ENCODE data around the gene EHD1. TPM values are rescaled to one million over a fixed set of nuclear protein-coding genes. Genes with fewer than 3 reads are reported as not detected.
"Not testable (repeated sequence)": the region's sequence is repeated elsewhere in the genome, so short reads cannot be mapped to it uniquely, and the experiment has no call there.

The EHD1 gene
- total RNA-seq, 1 donor from 2014 or later, result 86.0 TPM

GRCh38 chr11:64826578-64827450 is 51.6 kb downstream of the EHD1 start:
- DNase-seq, result peak; percentile 64

GRCh38 chr11:64826062-64826461 is 52.4 kb downstream of the EHD1 start:
- no peak for DNase-seq

- no peak for DNase-seq
Measured at GRCh38 chr11:64823568-64824119, 54.8 kb downstream of the EHD1 start.

- DNase-seq, result no peak
Measured at GRCh38 chr11:64817476-64817875, 60.9 kb downstream of the EHD1 start.

GRCh38 chr11:64815433-64815832 is 63.0 kb downstream of the EHD1 start:
- not testable (repeated sequence) for DNase-seq

- no peak for DNase-seq
Measured at GRCh38 chr11:64814712-64815187, 63.7 kb downstream of the EHD1 start.

- DNase-seq, result no peak
Measured at GRCh38 chr11:64813826-64814225, 64.6 kb downstream of the EHD1 start.

GRCh38 chr11:64810891-64811272 is 67.5 kb downstream of the EHD1 start:
- no peak for DNase-seq

GRCh38 chr11:64810271-64810890 is 68.0 kb downstream of the EHD1 start, which contains the start of gene MEN1:
MEN1 (minus strand) TSS chr11:64810551; CDS start chr11:64810109, 442 bp downstream.
- peak; percentile 98 for DNase-seq

- peak; percentile 41 for DNase-seq
Measured at GRCh38 chr11:64809781-64810241, 68.6 kb downstream of the EHD1 start.

GRCh38 chr11:64805481-64805880 is 72.9 kb downstream of the EHD1 start:
- DNase-seq, result no peak

GRCh38 chr11:64804346-64805210 is 73.8 kb downstream of the EHD1 start:
- no peak for DNase-seq

GRCh38 chr11:64803846-64804345 is 74.5 kb downstream of the EHD1 start:
- DNase-seq, result no peak

GRCh38 chr11:64803158-64803845 is 75.1 kb downstream of the EHD1 start, which contains the start of gene MAP4K2:
MAP4K2 (minus strand) TSS chr11:64803214; CDS start chr11:64803149, 65 bp downstream.
- peak; percentile 94 for DNase-seq

- no peak for DNase-seq
Measured at GRCh38 chr11:64802370-64803157, 75.9 kb downstream of the EHD1 start.

Small RNAs within 50 kb of the gene (small RNA-seq; reads per million reads assigned to genes)
- not detected for gene MIR6749 (ENCODE audit: low replicate concordance)
- 0.10 reads per million for gene MIR6750 (ENCODE audit: low replicate concordance)

Other genes starting within 250 kb of the EHD1 start
- gene NRXN2, start 155.4 kb downstream of the EHD1 start, total RNA-seq, result 13.8 TPM
- gene RASGRP2, start 134.5 kb downstream of the EHD1 start, total RNA-seq, result 30.8 TPM
- 584 TPM for gene PYGM, start 118.6 kb downstream of the EHD1 start, total RNA-seq
- gene SF1, start 100.1 kb downstream of the EHD1 start, total RNA-seq, result 121 TPM
- gene MAP4K2, start 75.4 kb downstream of the EHD1 start, total RNA-seq, result 13.1 TPM
- 16.1 TPM for gene MEN1, start 68.1 kb downstream of the EHD1 start, total RNA-seq
- 5.7 TPM for gene CDC42BPG, start 34.0 kb downstream of the EHD1 start, total RNA-seq
- gene ATG2A, start 38.6 kb upstream of the EHD1 start, total RNA-seq, result 13.3 TPM
- 6.1 TPM for gene PPP2R5B, start 46.1 kb upstream of the EHD1 start, total RNA-seq
- gene GPHA2, start 57.3 kb upstream of the EHD1 start, total RNA-seq, result not detected
- not detected for gene MAJIN, start 93.5 kb upstream of the EHD1 start, total RNA-seq
- 0.21 TPM for gene BATF2, start 118.3 kb upstream of the EHD1 start, total RNA-seq
- 131 TPM for gene ARL2, start 135.5 kb upstream of the EHD1 start, total RNA-seq
- gene SNX15, start 148.8 kb upstream of the EHD1 start, total RNA-seq, result 15.7 TPM
- gene SAC3D1, start 162.6 kb upstream of the EHD1 start, total RNA-seq, result 8.5 TPM
- gene NAALADL1, start 179.9 kb upstream of the EHD1 start, total RNA-seq, result 6.4 TPM
- gene CDCA5, start 205.4 kb upstream of the EHD1 start, total RNA-seq, result 4.9 TPM
- 25.5 TPM for gene ZFPL1, start 205.6 kb upstream of the EHD1 start, total RNA-seq
- 311 TPM for gene VPS51, start 217.6 kb upstream of the EHD1 start, total RNA-seq
- gene TM7SF2, start 233.3 kb upstream of the EHD1 start, total RNA-seq, result 13.2 TPM
- 3.5 TPM for gene ZNHIT2, start 239.1 kb upstream of the EHD1 start, total RNA-seq
- 265 TPM for gene FAU, start 243.5 kb upstream of the EHD1 start, total RNA-seq
- 38.1 TPM for gene MRPL49, start 243.7 kb upstream of the EHD1 start, total RNA-seq

Measured in tongue (tissue), 3 donors.